Loucy (cell line): ENCODE results near the gene ZBTB2.

Source experiments
- CTCF ChIP-seq: fragments of 200-600 bp; sonication (generic); conservative IDR thresholded peaks from 2 replicates; pipeline ENCODE4 v1.5.1; 2014; ENCODE audit warnings: mild to moderate bottlenecking, antibody characterized with exemption, low read length
- EZH2phosphoT487 ChIP-seq: fragments of 200-600 bp; IDR thresholded peaks from 2 replicates; pipeline ENCODE4 v1.6.1; 2018; ENCODE audit warnings: antibody characterized with exemption, mild to moderate bottlenecking, moderate library complexity, borderline replicate concordance

- TF ChIP-seq CTCF, result no peak
- TF ChIP-seq EZH2phosphoT487, result no peak
These were observed 19.2 kb downstream of the ZBTB2 start for GRCh38 chr6:151372164-151372563.
